DMS 273 (cell line): ENCODE results near the gene RERGL.
"Not testable (repeated sequence)": the region's sequence is repeated elsewhere in the genome, so short reads cannot be mapped to it uniquely, and the experiment has no call there.

Experiments used
- DNase-seq: peaks from one replicate; lab custom pipeline; 2025; ENCODE audit not compliant: unreplicated experiment; lab: John Stamatoyannopoulos, UW

Gene RERGL

GRCh38 chr12:18040060-18040742, 49.8 kb downstream of the RERGL start:
- not testable (repeated sequence) for DNase-seq
